K562 (cell line): ENCODE data around the gene PLCL2.

Experiments used
- BHLHE40 ChIP-seq: IDR thresholded peaks from 2 replicates; pipeline ENCODE4 v1.6.1; 2011; ENCODE audit warnings: low read length, improper control_type of control experiment
- E2F8 ChIP-seq: fragments of 450-650 bp; IDR thresholded peaks from 2 replicates; pipeline ENCODE4 v1.7.1; 2018; ENCODE audit warnings: mild to moderate bottlenecking, low read depth; ENCODE audit not compliant: partially characterized antibody
- EZH2 ChIP-seq: IDR thresholded peaks from 2 replicates; pipeline ENCODE4 v1.6.1; 2012; ENCODE audit warnings: low read depth, mild to moderate bottlenecking, inconsistent platforms, low read length, borderline replicate concordance
- HDAC2 ChIP-seq: fragments of 450-650 bp; IDR thresholded peaks from 2 replicates; pipeline ENCODE4 v1.6.1; 2016; ENCODE audit warnings: mild to moderate bottlenecking
- RAD21 ChIP-seq, 2 experiments: fragments of 250-450 bp in 1 of 2; fragments of 450-650 bp in 1 of 2; sonication (Bioruptor Pico) in 1 of 2; formaldehyde crosslinking in 1 of 2; IDR thresholded peaks in 1 of 2; conservative IDR thresholded peaks in 1 of 2; 2 replicates each; pipeline versions ENCODE4 v1.4.0 to v1.8.0; 2020 to 2022; ENCODE audit warnings: mild to moderate bottlenecking in 2 of 2, moderate library complexity in 1 of 2
- TFAM ChIP-seq: fragments of 250-450 bp; sonication (Bioruptor Pico); conservative IDR thresholded peaks from 2 replicates; pipeline ENCODE4 v1.5.0; 2021; ENCODE audit warnings: mild to moderate bottlenecking, moderate library complexity
- YBX1 ChIP-seq: fragments of 450-650 bp; IDR thresholded peaks from 2 replicates; pipeline ENCODE4 v1.7.1; 2016; ENCODE audit warnings: mild to moderate bottlenecking
- TF ChIP-seq, protein P1 (sequence below): sonication (generic); formaldehyde crosslinking; IDR thresholded peaks from 2 replicates; pipeline ENCODE4 v1.8.1; 2022; ENCODE audit warnings: missing genetic modification reagents
- TF ChIP-seq, protein P2 (sequence below), 3 experiments: IDR thresholded peaks in 2 of 3; conservative IDR thresholded peaks in 1 of 3; 2 replicates each; pipeline ENCODE4 v1.5.1; 2011 to 2012; ENCODE audit warnings: low read length in 3 of 3, mild to moderate bottlenecking in 3 of 3, control low read depth in 2 of 3, improper control_type of control experiment in 1 of 3, inconsistent platforms in 1 of 3, low read depth in 1 of 3, mixed read lengths in 1 of 3, moderate library complexity in 1 of 3; ENCODE audit not compliant: insufficient read depth in 2 of 3
- TF ChIP-seq, protein P3 (sequence below): sonication (generic); formaldehyde crosslinking; IDR thresholded peaks from 2 replicates; pipeline ENCODE4 v1.8.0; 2023; ENCODE audit warnings: missing genetic modification reagents, mild to moderate bottlenecking, borderline replicate concordance
- TF ChIP-seq, protein P4 (sequence below): fragments of 250-450 bp; sonication (Bioruptor Pico); IDR thresholded peaks from 2 replicates; pipeline ENCODE4 v1.8.0; 2021; ENCODE audit warnings: mild to moderate bottlenecking, moderate library complexity
- TF ChIP-seq, protein P5 (sequence below): IDR thresholded peaks from 2 replicates; pipeline ENCODE4 v1.6.1; 2011; ENCODE audit not compliant: insufficient read length; ENCODE audit errors: extremely low read depth

DNA sequence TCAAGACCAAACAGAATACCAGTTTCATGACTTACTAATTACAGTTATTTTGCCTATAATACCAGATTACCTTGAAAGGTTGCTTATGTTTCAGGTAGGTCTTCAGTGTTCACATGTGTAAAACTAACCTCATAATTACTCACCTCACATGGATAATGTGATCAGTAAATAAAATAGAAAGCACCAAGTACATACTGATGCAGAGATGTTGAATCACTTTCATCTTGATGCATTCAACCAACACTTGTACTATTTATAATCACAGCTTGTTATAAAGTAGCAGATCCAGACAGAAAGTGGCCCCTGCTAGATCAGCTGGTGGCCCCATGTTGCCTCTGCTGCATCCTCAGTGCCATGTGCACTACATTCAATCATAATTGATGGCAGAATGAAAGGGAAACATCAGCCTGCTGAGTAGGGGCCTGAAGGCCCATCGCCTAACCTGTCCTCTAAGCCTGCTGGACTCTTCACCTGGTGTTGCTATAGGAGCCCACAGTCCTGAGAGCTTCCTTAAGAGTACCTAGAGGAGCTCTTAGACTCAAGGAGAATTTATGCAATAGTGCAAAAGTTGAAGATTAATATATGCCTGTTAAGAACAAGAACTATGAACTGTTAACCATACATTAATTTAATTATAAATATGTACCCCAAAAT lies 154.3 kb downstream of the PLCL2 start:
- TF ChIP-seq, protein P1, sequence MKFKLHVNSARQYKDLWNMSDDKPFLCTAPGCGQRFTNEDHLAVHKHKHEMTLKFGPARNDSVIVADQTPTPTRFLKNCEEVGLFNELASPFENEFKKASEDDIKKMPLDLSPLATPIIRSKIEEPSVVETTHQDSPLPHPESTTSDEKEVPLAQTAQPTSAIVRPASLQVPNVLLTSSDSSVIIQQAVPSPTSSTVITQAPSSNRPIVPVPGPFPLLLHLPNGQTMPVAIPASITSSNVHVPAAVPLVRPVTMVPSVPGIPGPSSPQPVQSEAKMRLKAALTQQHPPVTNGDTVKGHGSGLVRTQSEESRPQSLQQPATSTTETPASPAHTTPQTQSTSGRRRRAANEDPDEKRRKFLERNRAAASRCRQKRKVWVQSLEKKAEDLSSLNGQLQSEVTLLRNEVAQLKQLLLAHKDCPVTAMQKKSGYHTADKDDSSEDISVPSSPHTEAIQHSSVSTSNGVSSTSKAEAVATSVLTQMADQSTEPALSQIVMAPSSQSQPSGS (CRISPR knock-in tag) = no peak
- no peak for TF ChIP-seq E2F8
- TF ChIP-seq, protein P2, sequence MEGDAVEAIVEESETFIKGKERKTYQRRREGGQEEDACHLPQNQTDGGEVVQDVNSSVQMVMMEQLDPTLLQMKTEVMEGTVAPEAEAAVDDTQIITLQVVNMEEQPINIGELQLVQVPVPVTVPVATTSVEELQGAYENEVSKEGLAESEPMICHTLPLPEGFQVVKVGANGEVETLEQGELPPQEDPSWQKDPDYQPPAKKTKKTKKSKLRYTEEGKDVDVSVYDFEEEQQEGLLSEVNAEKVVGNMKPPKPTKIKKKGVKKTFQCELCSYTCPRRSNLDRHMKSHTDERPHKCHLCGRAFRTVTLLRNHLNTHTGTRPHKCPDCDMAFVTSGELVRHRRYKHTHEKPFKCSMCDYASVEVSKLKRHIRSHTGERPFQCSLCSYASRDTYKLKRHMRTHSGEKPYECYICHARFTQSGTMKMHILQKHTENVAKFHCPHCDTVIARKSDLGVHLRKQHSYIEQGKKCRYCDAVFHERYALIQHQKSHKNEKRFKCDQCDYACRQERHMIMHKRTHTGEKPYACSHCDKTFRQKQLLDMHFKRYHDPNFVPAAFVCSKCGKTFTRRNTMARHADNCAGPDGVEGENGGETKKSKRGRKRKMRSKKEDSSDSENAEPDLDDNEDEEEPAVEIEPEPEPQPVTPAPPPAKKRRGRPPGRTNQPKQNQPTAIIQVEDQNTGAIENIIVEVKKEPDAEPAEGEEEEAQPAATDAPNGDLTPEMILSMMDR (IDR thresholded peaks at IDR 0.05 in 2 of 3, conservative IDR thresholded peaks at IDR 0.05 in 1 of 3; ENCODE audit: insufficient read depth in 2 of 3, low read depth in 1 of 3, low read length in 3 of 3) = no peak
- TF ChIP-seq, protein P3, sequence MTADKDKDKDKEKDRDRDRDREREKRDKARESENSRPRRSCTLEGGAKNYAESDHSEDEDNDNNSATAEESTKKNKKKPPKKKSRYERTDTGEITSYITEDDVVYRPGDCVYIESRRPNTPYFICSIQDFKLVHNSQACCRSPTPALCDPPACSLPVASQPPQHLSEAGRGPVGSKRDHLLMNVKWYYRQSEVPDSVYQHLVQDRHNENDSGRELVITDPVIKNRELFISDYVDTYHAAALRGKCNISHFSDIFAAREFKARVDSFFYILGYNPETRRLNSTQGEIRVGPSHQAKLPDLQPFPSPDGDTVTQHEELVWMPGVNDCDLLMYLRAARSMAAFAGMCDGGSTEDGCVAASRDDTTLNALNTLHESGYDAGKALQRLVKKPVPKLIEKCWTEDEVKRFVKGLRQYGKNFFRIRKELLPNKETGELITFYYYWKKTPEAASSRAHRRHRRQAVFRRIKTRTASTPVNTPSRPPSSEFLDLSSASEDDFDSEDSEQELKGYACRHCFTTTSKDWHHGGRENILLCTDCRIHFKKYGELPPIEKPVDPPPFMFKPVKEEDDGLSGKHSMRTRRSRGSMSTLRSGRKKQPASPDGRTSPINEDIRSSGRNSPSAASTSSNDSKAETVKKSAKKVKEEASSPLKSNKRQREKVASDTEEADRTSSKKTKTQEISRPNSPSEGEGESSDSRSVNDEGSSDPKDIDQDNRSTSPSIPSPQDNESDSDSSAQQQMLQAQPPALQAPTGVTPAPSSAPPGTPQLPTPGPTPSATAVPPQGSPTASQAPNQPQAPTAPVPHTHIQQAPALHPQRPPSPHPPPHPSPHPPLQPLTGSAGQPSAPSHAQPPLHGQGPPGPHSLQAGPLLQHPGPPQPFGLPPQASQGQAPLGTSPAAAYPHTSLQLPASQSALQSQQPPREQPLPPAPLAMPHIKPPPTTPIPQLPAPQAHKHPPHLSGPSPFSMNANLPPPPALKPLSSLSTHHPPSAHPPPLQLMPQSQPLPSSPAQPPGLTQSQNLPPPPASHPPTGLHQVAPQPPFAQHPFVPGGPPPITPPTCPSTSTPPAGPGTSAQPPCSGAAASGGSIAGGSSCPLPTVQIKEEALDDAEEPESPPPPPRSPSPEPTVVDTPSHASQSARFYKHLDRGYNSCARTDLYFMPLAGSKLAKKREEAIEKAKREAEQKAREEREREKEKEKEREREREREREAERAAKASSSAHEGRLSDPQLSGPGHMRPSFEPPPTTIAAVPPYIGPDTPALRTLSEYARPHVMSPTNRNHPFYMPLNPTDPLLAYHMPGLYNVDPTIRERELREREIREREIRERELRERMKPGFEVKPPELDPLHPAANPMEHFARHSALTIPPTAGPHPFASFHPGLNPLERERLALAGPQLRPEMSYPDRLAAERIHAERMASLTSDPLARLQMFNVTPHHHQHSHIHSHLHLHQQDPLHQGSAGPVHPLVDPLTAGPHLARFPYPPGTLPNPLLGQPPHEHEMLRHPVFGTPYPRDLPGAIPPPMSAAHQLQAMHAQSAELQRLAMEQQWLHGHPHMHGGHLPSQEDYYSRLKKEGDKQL (CRISPR knock-in tag) = no peak
- TF ChIP-seq, protein P4, sequence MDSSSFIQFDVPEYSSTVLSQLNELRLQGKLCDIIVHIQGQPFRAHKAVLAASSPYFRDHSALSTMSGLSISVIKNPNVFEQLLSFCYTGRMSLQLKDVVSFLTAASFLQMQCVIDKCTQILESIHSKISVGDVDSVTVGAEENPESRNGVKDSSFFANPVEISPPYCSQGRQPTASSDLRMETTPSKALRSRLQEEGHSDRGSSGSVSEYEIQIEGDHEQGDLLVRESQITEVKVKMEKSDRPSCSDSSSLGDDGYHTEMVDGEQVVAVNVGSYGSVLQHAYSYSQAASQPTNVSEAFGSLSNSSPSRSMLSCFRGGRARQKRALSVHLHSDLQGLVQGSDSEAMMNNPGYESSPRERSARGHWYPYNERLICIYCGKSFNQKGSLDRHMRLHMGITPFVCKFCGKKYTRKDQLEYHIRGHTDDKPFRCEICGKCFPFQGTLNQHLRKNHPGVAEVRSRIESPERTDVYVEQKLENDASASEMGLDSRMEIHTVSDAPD (CRISPR knock-in tag) = no peak
- TF ChIP-seq, protein P5, sequence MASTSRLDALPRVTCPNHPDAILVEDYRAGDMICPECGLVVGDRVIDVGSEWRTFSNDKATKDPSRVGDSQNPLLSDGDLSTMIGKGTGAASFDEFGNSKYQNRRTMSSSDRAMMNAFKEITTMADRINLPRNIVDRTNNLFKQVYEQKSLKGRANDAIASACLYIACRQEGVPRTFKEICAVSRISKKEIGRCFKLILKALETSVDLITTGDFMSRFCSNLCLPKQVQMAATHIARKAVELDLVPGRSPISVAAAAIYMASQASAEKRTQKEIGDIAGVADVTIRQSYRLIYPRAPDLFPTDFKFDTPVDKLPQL = no peak
- no peak for TF ChIP-seq BHLHE40
- TF ChIP-seq YBX1 = no peak
- TF ChIP-seq TFAM (CRISPR knock-in tag) = no peak
- no peak for TF ChIP-seq EZH2
- TF ChIP-seq HDAC2 = no peak
- no peak for TF ChIP-seq RAD21 (CRISPR knock-in tag; conservative IDR thresholded peaks at IDR 0.05 in 1 of 2, IDR thresholded peaks at IDR 0.05 in 1 of 2)
